A673 (cell line): ENCODE measurements around the gene RAB3GAP2. TPM values are rescaled to one million over a fixed set of nuclear protein-coding genes. Genes with fewer than 3 reads are reported as not detected.

Experiments used
- BruUV-seq: library from RNA; stranded (reverse); fragments of 400-500 nt; replicated peaks from 2 replicates; lab custom pipeline; 2021; lab: Mats Ljungman, UMichigan
- CTCF ChIA-PET: fragments of 300-600 bp; sonication (Branson Sonifier 250); formaldehyde crosslinking; loops from one replicate; lab custom pipeline; 2022; ENCODE audit warnings: antibody characterized with exemption; lab: Charles Lee
- POLR2A ChIA-PET: fragments of 300-600 bp; sonication (Branson Sonifier 250); formaldehyde crosslinking; loops from one replicate; lab custom pipeline; 2022; ENCODE audit warnings: antibody characterized with exemption; ENCODE audit not compliant: low non-redundant PET; lab: Charles Lee
- DNase-seq: peaks from one replicate; pipeline ENCODE4 v3.0.0-alpha.2; 2015; ENCODE audit warnings: low spot score
- H3K27ac ChIP-seq: fragments of 200-600 bp; sonication (generic); 2 replicates; pipeline ENCODE4 v1.5.1; 2016; ENCODE audit warnings: mixed run types, low read depth, mild to moderate bottlenecking, mixed read lengths, antibody characterized with exemption, low read length; ENCODE audit not compliant: poor library complexity, severe bottlenecking
- H3K27me3 ChIP-seq: fragments of 200-600 bp; sonication (generic); replicated peaks from 2 replicates; pipeline ENCODE4 v1.6.1; 2017; ENCODE audit warnings: mixed run types, low read depth, mild to moderate bottlenecking, mixed read lengths, antibody characterized with exemption, low read length; ENCODE audit not compliant: insufficient read depth, poor library complexity
- H3K36me3 ChIP-seq: fragments of 200-600 bp; sonication (generic); 2 replicates; pipeline ENCODE4 v1.6.1; 2016; ENCODE audit warnings: mixed run types, mild to moderate bottlenecking, mixed read lengths, antibody characterized with exemption, low read length; ENCODE audit not compliant: insufficient read depth, poor library complexity, severe bottlenecking
- H3K4me1 ChIP-seq: fragments of 200-600 bp; sonication (generic); 2 replicates; pipeline ENCODE4 v1.6.1; 2017; ENCODE audit warnings: mixed run types, mild to moderate bottlenecking, mixed read lengths, antibody characterized with exemption, low read length; ENCODE audit not compliant: insufficient read depth, poor library complexity, severe bottlenecking
- H3K4me3 ChIP-seq: fragments of 200-600 bp; sonication (generic); 2 replicates; pipeline ENCODE4 v1.5.1; 2016; ENCODE audit warnings: low read depth, mixed run types, mild to moderate bottlenecking, mixed read lengths, low read length; ENCODE audit not compliant: poor library complexity, severe bottlenecking
- H3K9me3 ChIP-seq: fragments of 200-600 bp; sonication (generic); 2 replicates; pipeline ENCODE4 v1.6.1; 2016; ENCODE audit warnings: mixed run types, low read depth, mild to moderate bottlenecking, mixed read lengths, antibody characterized with exemption, low read length; ENCODE audit not compliant: poor library complexity, severe bottlenecking
- EZH2 ChIP-seq: fragments of 200-600 bp; sonication (generic); IDR thresholded peaks from 2 replicates; pipeline ENCODE4 v1.6.1; 2017; ENCODE audit warnings: borderline replicate concordance, low read depth, mild to moderate bottlenecking, mixed read lengths, antibody characterized with exemption, low read length; ENCODE audit not compliant: poor library complexity, severe bottlenecking
- intact Hi-C: fragments of 100-400 bp; cut with micrococcal nuclease; formaldehyde crosslinking; loops from one replicate; pipeline ENCODE4 v1.10.0; 2022; ENCODE audit not compliant: unreplicated experiment
- total RNA-seq: library from RNA; stranded (reverse); gene quantifications from 2 replicates; pipeline ENCODE4 v1.2.3, GENCODE V29; 2021
- TF ChIP-seq, protein P1 (sequence below): fragments of 300-800, 200-600 bp; sonication (generic); conservative IDR thresholded peaks from 2 replicates; pipeline ENCODE4 v1.5.1; 2017; ENCODE audit warnings: low read depth, mild to moderate bottlenecking, antibody characterized with exemption, low read length, moderate library complexity, mixed read lengths

The RAB3GAP2 gene
- total RNA-seq, 1 experiment from 2014 or later = 43.8 TPM

DNA sequence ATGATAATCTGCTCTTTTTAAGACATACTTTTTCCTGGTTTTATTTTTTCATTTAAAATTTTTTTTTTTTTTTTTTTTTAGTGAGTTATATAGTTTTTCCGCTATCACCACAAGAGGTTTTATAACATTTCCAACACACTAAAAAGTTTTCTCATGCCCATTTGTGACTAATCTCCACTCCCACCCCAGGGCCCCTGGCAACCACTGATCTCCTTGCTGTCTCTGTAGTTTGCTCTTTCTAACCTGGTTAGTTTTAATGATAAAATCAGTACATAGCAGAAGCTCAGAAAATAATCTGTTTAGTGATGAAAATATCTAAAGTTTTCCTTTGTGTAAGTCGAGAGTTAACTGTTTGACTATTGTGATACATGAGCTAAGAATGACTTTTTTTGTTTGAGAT is 136.5 kb downstream of the RAB3GAP2 start:
- no peak for TF ChIP-seq EZH2
- TF ChIP-seq, protein P1, sequence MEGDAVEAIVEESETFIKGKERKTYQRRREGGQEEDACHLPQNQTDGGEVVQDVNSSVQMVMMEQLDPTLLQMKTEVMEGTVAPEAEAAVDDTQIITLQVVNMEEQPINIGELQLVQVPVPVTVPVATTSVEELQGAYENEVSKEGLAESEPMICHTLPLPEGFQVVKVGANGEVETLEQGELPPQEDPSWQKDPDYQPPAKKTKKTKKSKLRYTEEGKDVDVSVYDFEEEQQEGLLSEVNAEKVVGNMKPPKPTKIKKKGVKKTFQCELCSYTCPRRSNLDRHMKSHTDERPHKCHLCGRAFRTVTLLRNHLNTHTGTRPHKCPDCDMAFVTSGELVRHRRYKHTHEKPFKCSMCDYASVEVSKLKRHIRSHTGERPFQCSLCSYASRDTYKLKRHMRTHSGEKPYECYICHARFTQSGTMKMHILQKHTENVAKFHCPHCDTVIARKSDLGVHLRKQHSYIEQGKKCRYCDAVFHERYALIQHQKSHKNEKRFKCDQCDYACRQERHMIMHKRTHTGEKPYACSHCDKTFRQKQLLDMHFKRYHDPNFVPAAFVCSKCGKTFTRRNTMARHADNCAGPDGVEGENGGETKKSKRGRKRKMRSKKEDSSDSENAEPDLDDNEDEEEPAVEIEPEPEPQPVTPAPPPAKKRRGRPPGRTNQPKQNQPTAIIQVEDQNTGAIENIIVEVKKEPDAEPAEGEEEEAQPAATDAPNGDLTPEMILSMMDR = no peak
- BruUV-seq = no TSS peak
- no peak for DNase-seq
- Histone ChIP-seq H3K4me3 (no peak overlapping the region), H3K27me3 (no peaks in the 10 kb centered on the region), H3K27ac (no peak overlapping the region), H3K4me1 (no peaks in the 10 kb centered on the region), H3K36me3 (peaks cover 51% of the 10 kb centered on the region), H3K9me3 (no peaks in the 10 kb centered on the region)
- CTCF ChIA-PET = no interaction called here
- POLR2A ChIA-PET = no interaction called here
- intact Hi-C loops = no loop called here

DNA sequence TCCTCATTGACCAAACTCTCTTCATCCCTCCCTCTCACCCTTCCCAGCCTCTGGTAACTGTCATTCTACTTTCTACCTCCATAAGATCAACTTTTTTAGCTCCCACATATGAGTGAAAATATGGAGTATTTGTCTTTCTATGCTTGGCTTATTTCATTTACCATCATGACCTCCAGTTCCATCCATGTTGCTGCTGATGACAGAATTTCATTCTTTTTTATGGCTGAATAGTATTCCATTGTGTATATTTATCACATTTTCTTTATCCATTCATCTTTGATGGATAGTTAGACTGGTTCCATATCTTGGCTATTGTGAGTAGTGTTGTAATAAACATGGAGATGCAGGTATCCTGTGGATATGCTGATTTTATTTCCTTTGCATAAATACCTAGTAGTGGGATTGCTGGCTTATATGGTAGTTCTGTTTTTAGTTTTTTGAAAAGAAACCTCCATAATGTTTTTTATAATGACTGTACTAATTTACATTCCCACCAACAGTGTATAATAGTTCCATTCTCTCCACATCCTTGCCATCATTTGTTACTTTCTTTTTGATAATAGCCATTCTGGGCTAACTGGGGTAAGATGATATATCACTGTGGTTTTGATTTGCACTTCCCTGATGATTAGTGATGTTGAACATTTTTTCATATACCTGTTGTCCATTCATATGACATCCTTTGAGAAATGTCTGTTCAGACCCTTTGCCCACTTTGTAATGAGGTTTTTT is 142.6 kb downstream of the RAB3GAP2 start:
- no peak for DNase-seq
- H3K4me1 ChIP-seq = no peaks in the 10 kb centered on the region
- no peaks in the 10 kb centered on the region for H3K27me3 ChIP-seq
- CTCF ChIA-PET = no interaction called here
- H3K36me3 ChIP-seq = peaks cover 31% of the 10 kb centered on the region
- H3K9me3 ChIP-seq = no peaks in the 10 kb centered on the region
- no TSS peak for BruUV-seq
- intact Hi-C loops = no loop called here
- no peak for TF ChIP-seq EZH2
- TF ChIP-seq, protein P1 = no peak
- no peak overlapping the region for H3K4me3 ChIP-seq
- H3K27ac ChIP-seq = no peak overlapping the region
- POLR2A ChIA-PET = no interaction called here

DNA sequence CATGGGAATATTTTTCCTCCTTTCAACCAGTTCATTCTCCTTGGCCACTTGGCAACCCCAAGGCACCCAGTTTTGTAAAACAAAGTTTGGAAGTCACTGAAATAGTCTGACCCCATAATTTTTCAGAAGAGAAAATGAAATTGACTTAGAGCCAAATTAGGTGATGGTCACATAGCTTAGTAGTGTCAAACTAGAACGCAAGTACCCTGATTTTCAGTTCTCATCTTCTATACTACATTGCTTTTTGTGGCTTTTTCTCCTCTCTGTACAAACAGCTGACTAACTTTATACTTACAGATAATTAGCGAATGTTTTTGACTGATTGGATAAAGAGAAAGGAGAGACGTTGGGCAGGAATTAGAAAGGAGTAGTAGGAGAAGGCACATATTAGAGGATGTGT is 145.2 kb downstream of the RAB3GAP2 start:
- Histone ChIP-seq H3K9me3 (no peaks in the 10 kb centered on the region), H3K4me1 (peaks cover 8% of the 10 kb centered on the region), H3K36me3 (peaks cover 17% of the 10 kb centered on the region), H3K27ac (no peak overlapping the region), H3K4me3 (no peak overlapping the region), H3K27me3 (no peaks in the 10 kb centered on the region)
- ChIA-PET POLR2A (no interaction called here), CTCF (no interaction called here)
- TF ChIP-seq EZH2 = no peak
- intact Hi-C loops = no loop called here
- no peak for DNase-seq
- BruUV-seq = no TSS peak
